WTC11 (cell line): ENCODE results near the gene DEFB118.

ENCODE experiments used
- CREB1 ChIP-seq: sonication (generic); formaldehyde crosslinking; IDR thresholded peaks from 2 replicates; pipeline ENCODE4 v1.8.0; 2023; ENCODE audit warnings: mild to moderate bottlenecking, missing genetic modification reagents
- ESRRA ChIP-seq: sonication (generic); formaldehyde crosslinking; IDR thresholded peaks from 2 replicates; pipeline ENCODE4 v1.8.1; 2022; ENCODE audit warnings: mild to moderate bottlenecking, missing genetic modification reagents, borderline replicate concordance
- JAZF1 ChIP-seq: fragments of 250-450 bp; sonication (Bioruptor Pico); IDR thresholded peaks from 2 replicates; pipeline ENCODE4 v1.9.0; 2021; ENCODE audit warnings: moderate library complexity, mild to moderate bottlenecking, inconsistent platforms
- SP1 ChIP-seq: sonication (generic); formaldehyde crosslinking; conservative IDR thresholded peaks from 2 replicates; pipeline ENCODE4 v1.8.1; 2022; ENCODE audit warnings: missing genetic modification reagents
- TF ChIP-seq, protein P1 (sequence below): sonication (generic); formaldehyde crosslinking; IDR thresholded peaks from 2 replicates; pipeline ENCODE4 v1.8.1; 2023; ENCODE audit warnings: mild to moderate bottlenecking, missing genetic modification reagents, borderline replicate concordance
- TF ChIP-seq, protein P2 (sequence below): fragments of 200-600 bp; IDR thresholded peaks from 2 replicates; pipeline ENCODE4 v1.8.0; 2022; ENCODE audit warnings: antibody characterized with exemption

GRCh38 chr20:31322504-31322903 is 45.9 kb upstream of the DEFB118 start:
- no peak for TF ChIP-seq CREB1 (CRISPR knock-in tag)
- no peak for TF ChIP-seq ESRRA (CRISPR knock-in tag)
- TF ChIP-seq, protein P1, sequence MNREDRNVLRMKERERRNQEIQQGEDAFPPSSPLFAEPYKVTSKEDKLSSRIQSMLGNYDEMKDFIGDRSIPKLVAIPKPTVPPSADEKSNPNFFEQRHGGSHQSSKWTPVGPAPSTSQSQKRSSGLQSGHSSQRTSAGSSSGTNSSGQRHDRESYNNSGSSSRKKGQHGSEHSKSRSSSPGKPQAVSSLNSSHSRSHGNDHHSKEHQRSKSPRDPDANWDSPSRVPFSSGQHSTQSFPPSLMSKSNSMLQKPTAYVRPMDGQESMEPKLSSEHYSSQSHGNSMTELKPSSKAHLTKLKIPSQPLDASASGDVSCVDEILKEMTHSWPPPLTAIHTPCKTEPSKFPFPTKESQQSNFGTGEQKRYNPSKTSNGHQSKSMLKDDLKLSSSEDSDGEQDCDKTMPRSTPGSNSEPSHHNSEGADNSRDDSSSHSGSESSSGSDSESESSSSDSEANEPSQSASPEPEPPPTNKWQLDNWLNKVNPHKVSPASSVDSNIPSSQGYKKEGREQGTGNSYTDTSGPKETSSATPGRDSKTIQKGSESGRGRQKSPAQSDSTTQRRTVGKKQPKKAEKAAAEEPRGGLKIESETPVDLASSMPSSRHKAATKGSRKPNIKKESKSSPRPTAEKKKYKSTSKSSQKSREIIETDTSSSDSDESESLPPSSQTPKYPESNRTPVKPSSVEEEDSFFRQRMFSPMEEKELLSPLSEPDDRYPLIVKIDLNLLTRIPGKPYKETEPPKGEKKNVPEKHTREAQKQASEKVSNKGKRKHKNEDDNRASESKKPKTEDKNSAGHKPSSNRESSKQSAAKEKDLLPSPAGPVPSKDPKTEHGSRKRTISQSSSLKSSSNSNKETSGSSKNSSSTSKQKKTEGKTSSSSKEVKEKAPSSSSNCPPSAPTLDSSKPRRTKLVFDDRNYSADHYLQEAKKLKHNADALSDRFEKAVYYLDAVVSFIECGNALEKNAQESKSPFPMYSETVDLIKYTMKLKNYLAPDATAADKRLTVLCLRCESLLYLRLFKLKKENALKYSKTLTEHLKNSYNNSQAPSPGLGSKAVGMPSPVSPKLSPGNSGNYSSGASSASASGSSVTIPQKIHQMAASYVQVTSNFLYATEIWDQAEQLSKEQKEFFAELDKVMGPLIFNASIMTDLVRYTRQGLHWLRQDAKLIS (CRISPR knock-in tag): no peak
- no peak for TF ChIP-seq SP1
- no peak for TF ChIP-seq JAZF1
- TF ChIP-seq, protein P2, sequence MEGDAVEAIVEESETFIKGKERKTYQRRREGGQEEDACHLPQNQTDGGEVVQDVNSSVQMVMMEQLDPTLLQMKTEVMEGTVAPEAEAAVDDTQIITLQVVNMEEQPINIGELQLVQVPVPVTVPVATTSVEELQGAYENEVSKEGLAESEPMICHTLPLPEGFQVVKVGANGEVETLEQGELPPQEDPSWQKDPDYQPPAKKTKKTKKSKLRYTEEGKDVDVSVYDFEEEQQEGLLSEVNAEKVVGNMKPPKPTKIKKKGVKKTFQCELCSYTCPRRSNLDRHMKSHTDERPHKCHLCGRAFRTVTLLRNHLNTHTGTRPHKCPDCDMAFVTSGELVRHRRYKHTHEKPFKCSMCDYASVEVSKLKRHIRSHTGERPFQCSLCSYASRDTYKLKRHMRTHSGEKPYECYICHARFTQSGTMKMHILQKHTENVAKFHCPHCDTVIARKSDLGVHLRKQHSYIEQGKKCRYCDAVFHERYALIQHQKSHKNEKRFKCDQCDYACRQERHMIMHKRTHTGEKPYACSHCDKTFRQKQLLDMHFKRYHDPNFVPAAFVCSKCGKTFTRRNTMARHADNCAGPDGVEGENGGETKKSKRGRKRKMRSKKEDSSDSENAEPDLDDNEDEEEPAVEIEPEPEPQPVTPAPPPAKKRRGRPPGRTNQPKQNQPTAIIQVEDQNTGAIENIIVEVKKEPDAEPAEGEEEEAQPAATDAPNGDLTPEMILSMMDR: no peak
